Neural cell (in vitro differentiated cells): ENCODE data around the gene RINT1.

Source experiments
- EP300 ChIP-seq: fragments of 450-650 bp; conservative IDR thresholded peaks from 2 replicates; pipeline ENCODE4 v1.6.1; 2014; ENCODE audit warnings: antibody characterized with exemption, mild to moderate bottlenecking, moderate library complexity; ENCODE audit not compliant: poor library complexity, severe bottlenecking
- EZH2 ChIP-seq: fragments of 200-600, 300-800 bp; shearing (Covaris generic), sonication (generic); IDR thresholded peaks from 2 replicates; pipeline ENCODE4 v1.6.1; 2014; ENCODE audit warnings: antibody characterized with exemption, low read length, borderline replicate concordance, mild to moderate bottlenecking; ENCODE audit not compliant: insufficient read depth, poor library complexity, severe bottlenecking
- POLR2AphosphoS5 ChIP-seq: IDR thresholded peaks from 2 replicates; pipeline ENCODE4 v1.6.1; 2012
- TAF1 ChIP-seq: IDR thresholded peaks from 2 replicates; pipeline ENCODE4 v1.6.1; 2012; ENCODE audit warnings: low read depth
- TF ChIP-seq, protein P1 (sequence below): fragments of 450-650 bp; IDR thresholded peaks from 2 replicates; pipeline ENCODE4 v1.5.1; 2014; ENCODE audit warnings: antibody characterized with exemption, mild to moderate bottlenecking, moderate library complexity; ENCODE audit not compliant: poor library complexity, severe bottlenecking
- TF ChIP-seq, protein P2 (sequence below): IDR thresholded peaks from 2 replicates; pipeline ENCODE4 v1.6.1; 2012; ENCODE audit warnings: borderline replicate concordance

DNA sequence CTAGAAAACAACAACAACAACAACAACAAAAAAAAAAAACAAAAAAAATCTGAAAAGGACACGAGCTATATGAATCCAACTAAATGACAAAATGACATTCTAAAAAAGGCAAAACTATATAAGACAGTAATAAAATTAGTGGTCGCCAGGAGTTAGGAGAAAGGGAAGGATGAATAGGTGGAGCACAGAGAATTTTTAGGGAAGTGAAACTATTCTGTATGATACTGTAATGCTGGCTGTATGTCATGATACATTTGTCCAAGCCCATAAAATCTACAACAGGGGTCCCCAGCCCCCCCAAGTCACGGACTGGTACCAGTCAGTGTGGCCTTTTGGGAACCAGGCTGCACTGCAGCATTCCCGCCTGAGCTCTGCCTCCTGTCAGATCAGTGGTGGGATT lies 7.2 kb upstream of the RINT1 start:
- TF ChIP-seq, protein P1, sequence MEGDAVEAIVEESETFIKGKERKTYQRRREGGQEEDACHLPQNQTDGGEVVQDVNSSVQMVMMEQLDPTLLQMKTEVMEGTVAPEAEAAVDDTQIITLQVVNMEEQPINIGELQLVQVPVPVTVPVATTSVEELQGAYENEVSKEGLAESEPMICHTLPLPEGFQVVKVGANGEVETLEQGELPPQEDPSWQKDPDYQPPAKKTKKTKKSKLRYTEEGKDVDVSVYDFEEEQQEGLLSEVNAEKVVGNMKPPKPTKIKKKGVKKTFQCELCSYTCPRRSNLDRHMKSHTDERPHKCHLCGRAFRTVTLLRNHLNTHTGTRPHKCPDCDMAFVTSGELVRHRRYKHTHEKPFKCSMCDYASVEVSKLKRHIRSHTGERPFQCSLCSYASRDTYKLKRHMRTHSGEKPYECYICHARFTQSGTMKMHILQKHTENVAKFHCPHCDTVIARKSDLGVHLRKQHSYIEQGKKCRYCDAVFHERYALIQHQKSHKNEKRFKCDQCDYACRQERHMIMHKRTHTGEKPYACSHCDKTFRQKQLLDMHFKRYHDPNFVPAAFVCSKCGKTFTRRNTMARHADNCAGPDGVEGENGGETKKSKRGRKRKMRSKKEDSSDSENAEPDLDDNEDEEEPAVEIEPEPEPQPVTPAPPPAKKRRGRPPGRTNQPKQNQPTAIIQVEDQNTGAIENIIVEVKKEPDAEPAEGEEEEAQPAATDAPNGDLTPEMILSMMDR, result no peak
- no peak for TF ChIP-seq EP300
- TF ChIP-seq POLR2AphosphoS5, result no peak
- TF ChIP-seq, protein P2, sequence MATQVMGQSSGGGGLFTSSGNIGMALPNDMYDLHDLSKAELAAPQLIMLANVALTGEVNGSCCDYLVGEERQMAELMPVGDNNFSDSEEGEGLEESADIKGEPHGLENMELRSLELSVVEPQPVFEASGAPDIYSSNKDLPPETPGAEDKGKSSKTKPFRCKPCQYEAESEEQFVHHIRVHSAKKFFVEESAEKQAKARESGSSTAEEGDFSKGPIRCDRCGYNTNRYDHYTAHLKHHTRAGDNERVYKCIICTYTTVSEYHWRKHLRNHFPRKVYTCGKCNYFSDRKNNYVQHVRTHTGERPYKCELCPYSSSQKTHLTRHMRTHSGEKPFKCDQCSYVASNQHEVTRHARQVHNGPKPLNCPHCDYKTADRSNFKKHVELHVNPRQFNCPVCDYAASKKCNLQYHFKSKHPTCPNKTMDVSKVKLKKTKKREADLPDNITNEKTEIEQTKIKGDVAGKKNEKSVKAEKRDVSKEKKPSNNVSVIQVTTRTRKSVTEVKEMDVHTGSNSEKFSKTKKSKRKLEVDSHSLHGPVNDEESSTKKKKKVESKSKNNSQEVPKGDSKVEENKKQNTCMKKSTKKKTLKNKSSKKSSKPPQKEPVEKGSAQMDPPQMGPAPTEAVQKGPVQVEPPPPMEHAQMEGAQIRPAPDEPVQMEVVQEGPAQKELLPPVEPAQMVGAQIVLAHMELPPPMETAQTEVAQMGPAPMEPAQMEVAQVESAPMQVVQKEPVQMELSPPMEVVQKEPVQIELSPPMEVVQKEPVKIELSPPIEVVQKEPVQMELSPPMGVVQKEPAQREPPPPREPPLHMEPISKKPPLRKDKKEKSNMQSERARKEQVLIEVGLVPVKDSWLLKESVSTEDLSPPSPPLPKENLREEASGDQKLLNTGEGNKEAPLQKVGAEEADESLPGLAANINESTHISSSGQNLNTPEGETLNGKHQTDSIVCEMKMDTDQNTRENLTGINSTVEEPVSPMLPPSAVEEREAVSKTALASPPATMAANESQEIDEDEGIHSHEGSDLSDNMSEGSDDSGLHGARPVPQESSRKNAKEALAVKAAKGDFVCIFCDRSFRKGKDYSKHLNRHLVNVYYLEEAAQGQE, result no peak
- no peak for TF ChIP-seq EZH2
- no peak for TF ChIP-seq TAF1
